ENCODE data around the gene TNFRSF9.

DNA sequence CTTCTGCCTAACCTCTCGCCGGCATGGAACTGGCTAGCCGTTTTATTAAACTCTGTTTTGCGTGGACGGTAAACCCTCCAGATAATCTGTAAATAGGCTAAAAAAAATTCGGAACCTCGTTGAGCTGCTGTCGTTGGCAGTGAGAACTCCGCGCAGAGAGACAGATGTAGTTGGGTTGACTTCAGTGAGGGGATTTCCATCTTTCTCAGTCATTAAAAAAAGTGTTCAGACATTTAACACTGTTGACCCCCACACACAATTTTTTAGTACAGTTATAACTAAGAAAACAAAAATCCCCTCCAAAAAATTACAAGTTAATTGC, 21.3 kb upstream of the TNFRSF9 start:
- TF ChIP-seq POLR2A (IDR thresholded peaks at IDR 0.05) (no peak), POLR2AphosphoS5 (IDR thresholded peaks at IDR 0.05) (no peak)

Data from transverse colon (tissue), 3 donors.